Measurements from ENCODE around the gene COPG1. TPM values are rescaled to one million over a fixed set of nuclear protein-coding genes. Genes with fewer than 3 reads are reported as not detected.
A peak's percentile ranks its signal among the peaks of the same experiment; 100 is the strongest.

COPG1 gene
- total and polyA plus RNA-seq, 7 donors = 50.9 to 151 (median 78.1) TPM

DNA sequence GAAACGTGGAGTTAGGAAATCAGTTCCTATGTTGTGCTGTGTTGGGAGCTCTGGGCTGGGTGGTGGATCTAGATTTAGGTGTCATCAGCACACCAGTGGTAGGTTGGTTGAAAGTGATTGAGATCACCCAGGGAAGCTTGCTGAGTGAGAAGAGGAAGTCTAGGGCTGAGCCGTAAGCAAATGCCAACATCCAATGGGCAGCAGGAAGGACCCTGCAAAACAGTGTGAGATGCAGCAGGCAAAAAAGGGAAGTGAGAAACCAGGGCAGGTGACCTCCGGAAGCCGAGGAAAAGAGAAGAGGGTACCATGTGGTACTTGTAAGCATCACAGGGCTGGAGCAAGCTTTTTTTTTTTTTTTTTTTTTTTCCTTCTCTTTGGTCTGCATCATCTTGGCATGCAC lies 15.9 kb upstream of the COPG1 start:
- H3K4me1 ChIP-seq = peaks cover 0 to 10% (median 5%) of the 10 kb centered on the region in 4 donors
- H3K36me3 ChIP-seq = no peaks in the 10 kb centered on the region
- peak; percentile 78 for DNase-seq
- TF ChIP-seq POLR2A (IDR thresholded peaks at IDR 0.05) (no peak), EP300 (IDR thresholded peaks at IDR 0.05) (no peak), POLR2AphosphoS5 (IDR thresholded peaks at IDR 0.05) (peak in 1 of 4 donors; percentile 24)
- TF ChIP-seq, protein P1, sequence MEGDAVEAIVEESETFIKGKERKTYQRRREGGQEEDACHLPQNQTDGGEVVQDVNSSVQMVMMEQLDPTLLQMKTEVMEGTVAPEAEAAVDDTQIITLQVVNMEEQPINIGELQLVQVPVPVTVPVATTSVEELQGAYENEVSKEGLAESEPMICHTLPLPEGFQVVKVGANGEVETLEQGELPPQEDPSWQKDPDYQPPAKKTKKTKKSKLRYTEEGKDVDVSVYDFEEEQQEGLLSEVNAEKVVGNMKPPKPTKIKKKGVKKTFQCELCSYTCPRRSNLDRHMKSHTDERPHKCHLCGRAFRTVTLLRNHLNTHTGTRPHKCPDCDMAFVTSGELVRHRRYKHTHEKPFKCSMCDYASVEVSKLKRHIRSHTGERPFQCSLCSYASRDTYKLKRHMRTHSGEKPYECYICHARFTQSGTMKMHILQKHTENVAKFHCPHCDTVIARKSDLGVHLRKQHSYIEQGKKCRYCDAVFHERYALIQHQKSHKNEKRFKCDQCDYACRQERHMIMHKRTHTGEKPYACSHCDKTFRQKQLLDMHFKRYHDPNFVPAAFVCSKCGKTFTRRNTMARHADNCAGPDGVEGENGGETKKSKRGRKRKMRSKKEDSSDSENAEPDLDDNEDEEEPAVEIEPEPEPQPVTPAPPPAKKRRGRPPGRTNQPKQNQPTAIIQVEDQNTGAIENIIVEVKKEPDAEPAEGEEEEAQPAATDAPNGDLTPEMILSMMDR (IDR thresholded peaks at IDR 0.05) = no peak
- peak overlapping the region in 1 of 4 donors; percentile 35 for H3K27ac ChIP-seq
- no peaks in the 10 kb centered on the region for H3K27me3 ChIP-seq
- H3K4me3 ChIP-seq = no peak overlapping the region
- WGBS, 2 donors = 47 to 75% methylated on average over 4 of the region's 4 CpGs
- no peaks in the 10 kb centered on the region for H3K9me3 ChIP-seq
- intact Hi-C loops (cut with DNase I) = no loop called here

DNA sequence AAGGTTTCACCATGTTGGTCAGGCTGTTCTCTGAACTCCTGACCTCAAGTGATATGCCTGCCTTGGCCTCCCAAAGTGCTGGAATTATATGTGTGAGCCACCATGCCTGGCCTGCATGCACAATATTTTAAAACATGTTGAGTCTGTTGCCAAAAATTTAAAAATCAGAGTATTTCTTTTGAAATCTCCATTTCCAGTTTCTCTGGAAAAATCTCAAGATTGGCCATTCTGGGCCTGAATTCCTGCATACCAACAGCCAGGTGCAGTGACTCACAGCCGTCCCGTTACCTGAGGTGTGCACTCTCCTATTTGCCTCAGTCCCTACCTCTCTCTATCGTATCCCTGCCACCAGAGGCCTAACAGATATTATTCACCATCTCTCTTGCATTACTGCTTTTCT lies 15.0 kb upstream of the COPG1 start:
- intact Hi-C loops (cut with DNase I) = no loop called here
- Histone ChIP-seq H3K9me3 (no peaks in the 10 kb centered on the region), H3K27ac (peak overlapping the region in 1 of 4 donors; percentile 28)

DNA sequence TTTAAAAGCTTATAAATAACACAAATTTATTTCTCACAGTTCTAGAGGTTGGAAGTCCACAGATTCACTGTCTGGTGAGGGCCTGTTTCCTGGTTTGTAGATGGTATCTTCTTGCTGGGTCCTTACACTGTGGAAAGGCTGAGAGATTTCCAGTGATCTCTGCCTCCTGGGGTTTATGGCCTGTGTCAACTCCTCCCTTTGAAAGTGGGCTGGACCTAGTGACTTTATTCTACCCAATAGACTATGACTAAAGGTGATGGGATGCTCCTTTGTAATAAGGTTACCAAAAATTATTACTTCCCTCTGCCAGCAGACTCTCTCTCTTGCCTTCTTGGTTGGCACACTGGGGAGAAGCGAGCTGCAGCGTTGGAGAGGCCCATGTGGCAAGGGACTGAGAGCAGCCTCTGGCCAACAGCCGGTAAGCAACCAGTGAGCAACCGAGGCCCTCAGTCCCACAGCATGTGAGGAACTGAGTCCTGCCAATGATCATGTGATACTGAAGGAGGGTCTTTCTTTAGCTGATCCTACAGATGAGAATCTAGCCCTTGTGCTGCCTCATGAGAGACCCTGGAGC lies 14.0 kb upstream of the COPG1 start:
- no peaks in the 10 kb centered on the region for H3K27me3 ChIP-seq
- TF ChIP-seq, protein P1 (IDR thresholded peaks at IDR 0.05) = no peak
- no peaks in the 10 kb centered on the region for H3K36me3 ChIP-seq
- WGBS, 2 donors = 93 to 97% methylated on average over 4 of the region's 4 CpGs
- intact Hi-C loops (cut with DNase I) = no loop called here
- H3K27ac ChIP-seq = no peak overlapping the region
- peaks cover 0 to 5% (median 0%) of the 10 kb centered on the region in 4 donors for H3K4me1 ChIP-seq
- DNase-seq = no peak
- H3K4me3 ChIP-seq = no peak overlapping the region
- no peaks in the 10 kb centered on the region for H3K9me3 ChIP-seq

More for the DNA sequence above, 15.0 kb upstream of the COPG1 start:
- H3K27me3 ChIP-seq = no peaks in the 10 kb centered on the region
- 94 to 96% methylated on average over 3 of the region's 3 CpGs for WGBS, 2 donors
- no peak for DNase-seq
- no peaks in the 10 kb centered on the region for H3K36me3 ChIP-seq
- H3K4me1 ChIP-seq = peaks cover 0 to 1% (median 0%) of the 10 kb centered on the region in 4 donors
- H3K4me3 ChIP-seq = no peak overlapping the region
- TF ChIP-seq, protein P1 (IDR thresholded peaks at IDR 0.05) = no peak

DNA sequence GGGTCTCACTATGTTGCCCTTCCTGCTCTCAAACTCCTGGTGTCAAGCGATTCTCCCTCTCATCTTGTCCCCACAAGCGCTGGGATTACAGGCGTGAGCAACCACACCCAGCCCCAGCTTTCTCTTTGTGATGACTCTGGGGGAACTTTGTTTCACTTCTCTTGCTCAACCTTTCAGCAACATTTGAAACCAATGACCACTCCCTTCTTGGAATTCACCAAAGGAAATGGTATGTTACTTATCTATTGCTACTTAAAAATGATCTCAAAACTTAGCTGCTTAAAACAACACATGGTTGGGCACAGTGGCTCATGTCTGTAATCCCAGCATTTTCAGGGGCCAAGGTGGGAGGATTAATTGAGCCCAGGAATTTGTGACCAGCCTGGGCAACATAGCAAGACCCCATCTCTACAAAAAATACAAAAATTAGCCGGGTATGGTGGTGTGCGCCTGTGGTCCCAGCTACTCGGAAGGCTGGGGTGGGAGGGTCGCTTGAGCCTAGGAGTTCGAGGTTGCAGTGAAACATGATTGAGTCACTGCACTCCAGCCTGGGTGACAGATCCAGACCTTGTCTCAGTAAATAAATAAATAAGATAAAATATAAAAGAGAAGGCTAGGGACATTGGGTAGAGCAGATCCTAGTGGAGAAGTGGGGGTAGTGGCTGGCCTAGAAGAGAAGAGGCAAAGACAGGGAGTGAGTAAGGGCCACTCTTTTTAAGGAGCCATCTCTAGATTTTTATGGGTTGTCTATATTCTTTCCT lies 10.3 kb upstream of the COPG1 start:
- peak overlapping the region in 2 of 4 donors; percentile 3 to 36 for H3K27ac ChIP-seq
- intact Hi-C loops (cut with DNase I) = no loop called here
- TF ChIP-seq, protein P1 (IDR thresholded peaks at IDR 0.05) = no peak
- peak in 1 of 4 donors; percentile 43 for TF ChIP-seq POLR2AphosphoS5 (IDR thresholded peaks at IDR 0.05)

More for the DNA sequence above, 10.3 kb upstream of the COPG1 start:
- Histone ChIP-seq H3K4me1 (peaks cover 0 to 5% (median 0%) of the 10 kb centered on the region in 4 donors), H3K9me3 (no peaks in the 10 kb centered on the region), H3K4me3 (no peak overlapping the region), H3K27me3 (no peaks in the 10 kb centered on the region), H3K36me3 (no peaks in the 10 kb centered on the region)
- DNase-seq = no peak
- 70 to 77% methylated on average over 8 of the region's 8 CpGs for WGBS, 2 donors

Data from sigmoid colon (tissue), 7 donors.